T-helper 2 cell treated with Interferon-gamma antibody and Interleukin-4, amounts not matched to agents 100 ng/mL and 5 ng/mL, for 36 hours (primary cell): Measurements from ENCODE around the gene BAIAP2. TPM values are rescaled to one million over a fixed set of nuclear protein-coding genes. Genes with fewer than 3 reads are reported as not detected.

Experiments
- intact Hi-C: fragments of 100-400 bp; cut with micrococcal nuclease; formaldehyde crosslinking; loops from one replicate; pipeline ENCODE4 v1.15.1; 2023
- total RNA-seq: library from RNA; stranded (reverse); gene quantifications from 2 replicates; pipeline ENCODE4 v1.2.3, GENCODE V29; 2022

The BAIAP2 gene
- total RNA-seq, 1 donor from 2014 or later: 5.5 TPM

DNA sequence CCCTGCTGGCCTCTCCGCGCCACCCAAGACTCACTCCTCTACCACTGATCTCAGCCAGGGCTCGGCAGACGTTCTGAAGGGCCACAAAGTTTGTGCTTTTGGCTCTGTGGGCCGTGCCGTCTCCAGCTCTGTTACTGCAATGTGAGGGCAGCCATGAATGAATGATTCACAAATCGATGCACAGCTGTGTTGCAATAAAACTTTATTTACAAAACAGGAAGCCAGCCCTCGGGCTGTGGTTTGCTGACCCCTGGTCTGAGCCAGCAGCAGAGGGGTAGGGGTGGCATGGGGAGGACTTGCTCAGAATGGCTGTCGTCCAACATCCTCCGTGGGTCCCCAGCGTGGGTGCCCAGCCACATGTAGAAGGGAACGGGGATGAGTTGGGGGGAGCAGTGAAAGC lies 67.4 kb downstream of the BAIAP2 start:
- intact Hi-C loops: no loop called here

DNA sequence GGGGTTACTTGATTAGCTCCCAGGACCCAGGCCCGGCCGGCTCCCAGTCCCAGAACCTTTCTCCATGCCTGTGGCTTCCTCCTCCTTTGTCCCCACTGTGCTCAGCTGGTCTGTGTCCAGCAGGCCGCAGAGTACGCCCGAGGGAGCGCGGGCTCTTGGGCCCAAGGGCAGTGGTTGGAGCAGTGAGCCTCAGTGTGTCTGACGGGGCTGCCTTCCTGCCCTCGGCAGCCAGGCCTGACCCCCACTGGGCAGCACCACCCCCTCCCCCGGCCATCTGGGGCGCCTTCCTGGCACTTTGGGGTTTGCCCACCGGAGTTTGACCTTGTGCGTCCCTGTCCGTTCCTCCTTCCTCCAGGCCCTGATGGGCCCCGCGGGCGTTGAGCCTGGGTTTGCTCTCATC lies 67.9 kb downstream of the BAIAP2 start:
- intact Hi-C loops: no loop called here

DNA sequence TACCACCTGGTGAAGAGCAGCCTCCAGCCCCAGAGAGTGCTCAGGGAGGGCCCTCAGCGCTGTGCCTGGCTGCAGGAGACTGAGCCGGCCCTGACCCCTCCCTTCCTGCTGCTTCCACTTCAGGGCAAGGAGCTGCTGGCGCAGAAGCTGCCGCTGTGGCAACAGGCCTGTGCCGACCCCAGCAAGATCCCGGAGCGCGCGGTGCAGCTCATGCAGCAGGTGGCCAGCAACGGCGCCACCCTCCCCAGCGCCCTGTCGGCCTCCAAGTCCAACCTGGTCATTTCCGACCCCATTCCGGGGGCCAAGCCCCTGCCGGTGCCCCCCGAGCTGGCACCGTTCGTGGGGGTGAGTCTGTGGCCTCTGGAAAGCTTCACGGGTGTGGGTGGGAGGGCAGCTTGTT lies 68.4 kb downstream of the BAIAP2 start:
- intact Hi-C loops: no loop called here

- intact Hi-C loops: no loop called here
Observed at GRCh38 chr17:81106716-81107115, 71.8 kb downstream of the BAIAP2 start.

DNA sequence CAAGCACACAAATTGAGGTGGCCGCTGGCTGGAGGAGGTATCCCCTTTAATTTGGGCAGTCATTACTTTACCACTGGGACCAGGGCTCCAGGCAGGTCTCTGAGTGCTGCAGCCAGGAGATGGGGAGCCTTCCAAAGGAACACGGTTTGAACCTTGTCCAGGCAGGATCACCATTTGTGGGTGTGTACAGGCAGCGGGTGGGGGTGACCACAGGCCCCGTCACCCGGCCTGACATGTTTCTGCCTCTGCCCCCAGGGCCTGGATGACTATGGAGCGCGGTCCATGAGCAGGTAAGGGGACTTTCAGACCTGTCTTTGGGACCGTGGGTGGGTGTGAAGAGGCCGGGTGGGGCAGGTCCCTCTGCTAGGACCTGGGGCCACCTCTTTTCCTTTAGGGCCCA lies 73.3 kb downstream of the BAIAP2 start:
- intact Hi-C loops: no loop called here

GRCh38 chr17:81109957-81110356 lies 75.0 kb downstream of the BAIAP2 start:
- intact Hi-C loops: no loop called here

GRCh38 chr17:81110488-81111040 lies 75.6 kb downstream of the BAIAP2 start:
- intact Hi-C loops: no loop called here

- intact Hi-C loops: no loop called here
Observed at GRCh38 chr17:81111066-81111465, 76.1 kb downstream of the BAIAP2 start.

DNA sequence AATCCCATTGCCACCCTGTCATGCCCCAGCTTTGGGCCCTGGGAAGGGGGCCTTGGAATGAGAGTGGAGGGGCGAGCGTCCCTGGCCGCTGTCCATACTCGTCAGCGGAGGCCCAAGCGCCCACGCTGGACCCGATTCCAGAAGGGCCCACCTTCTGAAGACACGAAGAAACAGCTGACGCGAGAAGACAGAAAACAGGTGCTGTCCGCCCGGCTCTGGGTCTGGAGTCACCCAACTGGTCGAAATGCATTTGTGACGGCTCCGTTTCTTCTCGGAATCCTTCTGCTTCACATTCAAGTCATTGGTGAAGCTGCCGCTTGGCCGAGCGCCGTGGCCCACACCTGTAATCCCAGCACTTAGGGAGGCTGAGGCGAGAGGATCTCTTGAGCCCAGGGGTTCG lies 77.5 kb downstream of the BAIAP2 start:
- intact Hi-C loops: no loop called here

DNA sequence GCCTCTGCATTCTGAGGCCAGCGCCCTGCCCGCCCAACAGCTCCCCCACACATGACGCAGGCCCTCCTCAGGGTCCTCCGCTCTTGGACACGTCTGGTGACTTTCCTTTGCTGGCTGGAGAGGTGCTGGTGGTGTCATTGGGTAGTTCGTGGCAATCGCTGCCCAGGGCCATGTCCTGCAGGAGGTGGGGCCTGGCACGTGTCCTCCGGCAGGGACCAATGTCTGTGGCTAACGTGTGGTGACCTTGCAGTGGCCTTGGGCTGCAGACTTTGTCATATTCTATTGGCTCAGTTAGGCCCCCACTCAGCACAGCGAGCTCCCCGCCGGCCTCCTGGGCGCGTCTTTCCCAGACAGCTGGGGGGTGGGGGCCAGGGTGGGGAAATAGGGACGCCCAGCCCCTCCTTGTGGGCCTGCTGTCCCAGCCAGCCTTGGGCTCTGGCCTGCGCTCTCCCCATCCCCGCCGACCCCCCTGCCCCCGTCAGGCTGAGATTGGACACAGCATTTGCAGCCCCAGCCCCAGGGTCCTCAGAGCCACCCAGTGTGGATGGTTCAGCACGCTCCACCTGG lies 78.3 kb downstream of the BAIAP2 start:
- intact Hi-C loops: no loop called here

GRCh38 chr17:81114351-81115093 lies 79.6 kb downstream of the BAIAP2 start:
- intact Hi-C loops: no loop called here

DNA sequence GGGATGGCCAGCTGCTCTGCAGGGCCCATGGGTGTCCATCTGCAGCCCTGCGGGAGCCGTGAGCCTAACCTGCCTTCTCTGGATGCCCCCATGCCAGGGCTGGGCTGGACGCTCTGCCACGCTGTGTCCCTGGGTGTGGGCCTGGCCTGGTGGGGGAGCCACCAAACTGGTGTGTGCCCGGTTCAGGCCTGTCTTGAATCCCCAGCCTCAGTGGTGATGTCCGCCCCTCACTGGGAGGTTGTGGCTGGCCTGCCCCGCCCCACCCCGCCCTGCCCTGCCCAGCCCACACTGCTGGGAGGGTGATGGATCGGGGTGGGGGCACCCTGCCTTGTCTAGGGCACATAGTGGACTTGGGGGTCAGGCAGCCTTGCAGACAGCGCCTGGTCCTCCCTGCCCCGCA lies 80.3 kb downstream of the BAIAP2 start:
- intact Hi-C loops: no loop called here

DNA sequence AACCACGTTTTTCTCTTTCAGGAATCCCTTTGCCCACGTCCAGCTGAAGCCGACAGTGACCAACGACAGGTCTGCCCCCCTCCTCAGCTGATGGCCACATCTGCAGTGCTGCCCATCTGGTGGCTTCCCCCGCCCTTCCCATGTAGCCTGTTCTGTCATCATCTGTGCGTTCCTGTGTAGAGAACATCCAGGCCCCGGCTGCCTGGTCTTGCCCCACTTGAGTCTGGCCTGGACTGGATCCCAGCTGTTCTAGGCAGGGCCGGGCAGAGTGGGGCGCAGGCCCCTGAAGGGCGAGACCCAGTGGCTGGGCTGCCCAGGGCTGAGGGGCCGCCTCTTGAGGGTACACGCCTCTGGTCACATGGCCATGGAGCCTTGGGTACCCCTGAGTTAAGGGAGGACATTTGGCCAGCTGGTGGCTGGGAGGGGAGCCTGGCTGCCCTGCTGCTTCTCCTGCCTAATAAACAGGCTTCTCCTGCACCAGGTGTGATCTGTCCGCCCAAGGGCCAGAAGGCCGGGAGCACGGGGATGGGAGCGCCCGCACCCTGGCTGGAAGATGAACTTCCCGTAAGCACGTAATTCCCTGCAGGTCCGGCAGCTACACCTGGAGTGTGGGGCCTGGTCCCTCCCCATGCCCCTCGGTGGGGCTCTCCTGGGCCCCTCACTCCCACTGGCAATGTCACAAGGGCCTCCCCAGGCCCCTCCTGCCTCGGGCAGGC lies 81.0 kb downstream of the BAIAP2 start:
- intact Hi-C loops: no loop called here

GRCh38 chr17:81116704-81117103 lies 81.8 kb downstream of the BAIAP2 start:
- intact Hi-C loops: no loop called here

GRCh38 chr17:81117672-81118198 lies 82.8 kb downstream of the BAIAP2 start:
- intact Hi-C loops: no loop called here

DNA sequence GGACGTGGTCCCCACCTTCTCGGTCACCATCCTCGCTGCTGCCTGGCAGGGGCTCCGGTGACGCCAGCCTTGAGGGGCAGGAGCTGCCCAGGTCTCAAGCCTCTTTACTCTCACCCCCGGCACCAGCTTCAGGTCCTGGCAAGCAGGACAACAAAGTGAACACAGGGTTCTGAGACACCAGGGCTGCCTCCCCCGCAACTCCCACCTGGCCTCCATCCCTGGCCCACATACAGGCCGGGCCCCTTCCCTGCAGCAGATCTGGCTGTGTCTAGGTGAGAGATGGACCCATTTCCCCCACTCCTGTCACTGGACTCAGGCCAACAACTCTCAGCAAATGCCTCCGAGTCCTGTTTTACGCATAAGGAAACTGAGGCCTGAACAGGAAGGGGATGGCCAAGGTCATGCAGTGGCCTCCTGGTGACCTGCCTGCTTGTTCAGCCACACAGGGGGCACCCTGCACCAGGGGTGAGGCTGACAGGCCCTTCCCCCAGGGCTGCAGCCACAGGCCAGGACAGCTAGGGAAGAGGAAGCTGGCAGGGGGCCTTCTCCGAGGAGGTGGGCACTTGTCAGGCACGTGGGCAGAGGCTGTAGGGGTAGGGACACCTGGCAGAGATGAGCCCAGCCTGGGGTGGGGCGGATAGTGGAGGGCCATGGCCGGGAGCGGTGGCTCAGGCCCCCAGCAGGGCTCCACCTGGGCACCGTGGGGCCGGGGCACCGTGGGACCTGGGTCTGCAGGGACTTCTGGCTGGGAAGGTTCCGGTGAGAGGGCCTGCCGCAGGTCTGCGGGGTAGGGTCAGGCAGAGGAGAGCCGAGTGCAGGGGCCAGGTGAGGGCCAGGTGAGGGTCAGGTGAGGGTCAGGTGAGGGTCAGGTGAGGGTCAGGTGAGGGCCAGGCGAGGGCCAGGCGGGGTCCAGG lies 83.6 kb downstream of the BAIAP2 start:
- intact Hi-C loops: loop anchor here (1.0 kb wide), 1 partner anchor 105 kb away; no protein-coding TSS in a partner anchor

- intact Hi-C loops: loop anchor here (1.0 kb wide), 1 partner anchor 104 kb away; no protein-coding TSS in a partner anchor
Observed at GRCh38 chr17:81119223-81120148, 84.5 kb downstream of the BAIAP2 start.

DNA sequence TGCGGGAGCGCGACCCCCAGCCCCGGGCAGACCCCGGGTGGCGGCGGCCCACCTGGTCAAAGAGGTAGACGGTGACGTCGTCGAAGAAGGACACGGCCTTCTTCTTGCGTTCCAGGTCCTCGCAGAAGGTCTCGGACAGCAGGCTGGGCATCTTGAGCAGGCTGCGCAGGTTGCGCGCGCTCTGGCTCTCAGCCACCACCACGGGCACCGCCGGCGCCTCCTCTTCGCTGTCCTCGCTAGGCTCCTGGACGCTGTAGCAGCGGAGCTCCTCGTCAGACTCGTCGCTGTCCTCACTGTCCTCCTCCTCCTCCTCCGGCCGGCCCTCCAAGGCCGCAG lies 85.2 kb downstream of the BAIAP2 start:
- intact Hi-C loops: no loop called here

DNA sequence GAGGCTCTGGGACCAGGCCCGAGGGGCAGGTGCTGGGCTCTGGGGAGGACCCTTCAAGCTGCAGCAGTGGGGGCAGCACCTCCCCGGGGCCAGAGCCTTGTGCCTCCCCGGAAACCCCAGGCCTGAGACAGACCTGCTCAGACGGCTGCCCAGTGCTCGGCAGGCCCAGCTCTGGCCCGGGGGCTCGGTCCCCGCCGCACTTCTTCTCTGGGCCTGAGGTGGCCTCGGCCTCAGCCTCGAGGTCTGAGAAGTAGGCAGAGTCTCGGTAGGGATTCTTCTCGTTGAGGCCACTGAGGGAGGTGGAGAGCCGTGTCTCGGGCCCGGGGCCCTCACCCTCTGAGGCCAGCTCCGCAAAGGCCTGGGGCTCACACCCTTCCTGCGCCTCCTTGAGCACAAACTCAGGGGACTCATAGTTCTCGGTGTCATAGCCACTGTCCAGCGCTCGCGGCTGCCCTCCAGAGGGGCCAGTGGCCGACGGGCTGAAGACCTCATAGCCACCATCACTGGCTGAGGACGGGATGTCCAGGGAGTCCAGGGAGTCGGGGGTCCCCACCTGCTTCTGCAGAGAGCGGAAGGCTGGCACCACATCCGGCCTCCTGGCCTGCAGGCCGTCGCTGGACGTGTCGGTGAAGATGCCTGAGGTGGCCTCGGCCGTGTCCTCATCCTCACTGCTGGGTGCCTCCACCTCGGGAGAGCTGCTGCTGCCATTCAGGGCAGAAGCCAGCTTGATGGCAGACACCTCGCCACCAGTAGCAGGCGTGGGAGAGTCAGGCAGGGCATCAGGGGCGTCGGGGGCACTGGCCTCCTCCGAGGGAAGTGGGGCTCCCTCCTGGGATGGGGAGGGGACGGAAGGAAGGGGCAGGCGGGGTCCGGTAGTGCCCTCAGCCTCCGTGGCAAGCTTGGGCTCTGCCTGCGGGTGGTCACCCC lies 86.0 kb downstream of the BAIAP2 start:
- intact Hi-C loops: no loop called here
